GM21515 (cell line): ENCODE results near the gene JAZF1.
"Not testable (repeated sequence)": the region's sequence is repeated elsewhere in the genome, so short reads cannot be mapped to it uniquely, and the experiment has no call there.

ENCODE experiments used
- ATAC-seq: cut with Tn5 transposase; IDR thresholded peaks from one replicate; pipeline ENCODE4 v1.9.1; 2021; ENCODE audit not compliant: unreplicated experiment

Gene JAZF1

GRCh38 chr7:27889800-27890199, 290.8 kb downstream of the JAZF1 start:
- no peak for ATAC-seq

GRCh38 chr7:27888736-27889135, 291.9 kb downstream of the JAZF1 start:
- ATAC-seq = no peak

- ATAC-seq = not testable (repeated sequence)
Observed at GRCh38 chr7:27886710-27887109, 293.9 kb downstream of the JAZF1 start.

GRCh38 chr7:27885652-27886051, 294.9 kb downstream of the JAZF1 start:
- ATAC-seq = no peak

- no peak for ATAC-seq
Observed at GRCh38 chr7:27883696-27884095, 296.9 kb downstream of the JAZF1 start.

- no peak for ATAC-seq
Observed at GRCh38 chr7:27876756-27877155, 303.8 kb downstream of the JAZF1 start.

GRCh38 chr7:27875832-27876231, 304.8 kb downstream of the JAZF1 start:
- ATAC-seq = no peak

GRCh38 chr7:27875061-27875460, 305.5 kb downstream of the JAZF1 start:
- ATAC-seq = no peak

GRCh38 chr7:27873981-27874957, 306.3 kb downstream of the JAZF1 start:
- no peak for ATAC-seq

GRCh38 chr7:27872356-27873275, 308.0 kb downstream of the JAZF1 start:
- ATAC-seq = no peak

- ATAC-seq = no peak
Observed at GRCh38 chr7:27871866-27872265, 308.7 kb downstream of the JAZF1 start.

GRCh38 chr7:27871086-27871485, 309.5 kb downstream of the JAZF1 start:
- no peak for ATAC-seq

GRCh38 chr7:27870595-27870994, 310.0 kb downstream of the JAZF1 start:
- ATAC-seq = no peak

- no peak for ATAC-seq
Observed at GRCh38 chr7:27869056-27869455, 311.5 kb downstream of the JAZF1 start.

GRCh38 chr7:27868131-27868550, 312.5 kb downstream of the JAZF1 start:
- no peak for ATAC-seq

- no peak for ATAC-seq
Observed at GRCh38 chr7:27866828-27867672, 313.5 kb downstream of the JAZF1 start.

GRCh38 chr7:27866256-27866655, 314.3 kb downstream of the JAZF1 start:
- no peak for ATAC-seq

- no peak for ATAC-seq
Observed at GRCh38 chr7:27863880-27864279, 316.7 kb downstream of the JAZF1 start.

GRCh38 chr7:27861747-27862146, 318.8 kb downstream of the JAZF1 start:
- ATAC-seq = no peak

- no peak for ATAC-seq
Observed at GRCh38 chr7:27860800-27861199, 319.8 kb downstream of the JAZF1 start.
